Activated CD8-positive, alpha-beta T cell treated with anti-CD3 and anti-CD28 coated beads, Interleukin-2, amount 10 ng/mL, durations not matched to agents 7 days and 5 days (primary cell): Measurements from ENCODE around the gene HIVEP1. TPM values are rescaled to one million over a fixed set of nuclear protein-coding genes. Genes with fewer than 3 reads are reported as not detected.
"Not testable (repeated sequence)": the region's sequence is repeated elsewhere in the genome, so short reads cannot be mapped to it uniquely, and the experiment has no call there.

Source experiments
- ATAC-seq: fragments of 150-1000 bp; cut with Tn5 transposase; one replicate; pipeline ENCODE4 v1.10.0; 2021; ENCODE audit warnings: moderate library complexity
- CTCF ChIA-PET: fragments of 350-600 bp; sonication (Branson Sonifier 250); formaldehyde crosslinking; loops from one replicate; lab custom pipeline; 2021; ENCODE audit warnings: antibody characterized with exemption; lab: Charles Lee
- POLR2A ChIA-PET: fragments of 350-600 bp; sonication (Branson Sonifier 250); formaldehyde crosslinking; loops from one replicate; lab custom pipeline; 2021; ENCODE audit warnings: antibody characterized with exemption; lab: Charles Lee
- DNase-seq: peaks from one replicate; pipeline ENCODE4 v3.0.0-alpha.2; 2020
- H3K27ac Mint-ChIP-seq: one replicate; pipeline ENCODE4 v1.8.0; 2021; ENCODE audit warnings: mild to moderate bottlenecking, mixed read lengths
- H3K27me3 Mint-ChIP-seq: one replicate; pipeline ENCODE4 v1.8.0; 2021; ENCODE audit warnings: low read depth, mixed read lengths
- H3K36me3 Mint-ChIP-seq: one replicate; pipeline ENCODE4 v1.8.0; 2021; ENCODE audit warnings: low read depth, mixed read lengths
- H3K4me1 Mint-ChIP-seq: one replicate; pipeline ENCODE4 v1.8.0; 2021; ENCODE audit warnings: low read depth, mixed read lengths
- H3K4me3 Mint-ChIP-seq: one replicate; pipeline ENCODE4 v1.8.0; 2021; ENCODE audit warnings: mild to moderate bottlenecking, mixed read lengths
- H3K9me3 Mint-ChIP-seq: one replicate; pipeline ENCODE4 v1.8.0; 2022; ENCODE audit warnings: mixed read lengths; ENCODE audit not compliant: insufficient read depth
- total RNA-seq, 2 experiments: library from RNA; stranded (reverse); gene quantifications; one replicate each; pipeline ENCODE4 v1.2.3, GENCODE V29; 2021

HIVEP1 gene
- total RNA-seq, 2 experiments from 2014 or later: 21.2 to 21.4 TPM

DNA sequence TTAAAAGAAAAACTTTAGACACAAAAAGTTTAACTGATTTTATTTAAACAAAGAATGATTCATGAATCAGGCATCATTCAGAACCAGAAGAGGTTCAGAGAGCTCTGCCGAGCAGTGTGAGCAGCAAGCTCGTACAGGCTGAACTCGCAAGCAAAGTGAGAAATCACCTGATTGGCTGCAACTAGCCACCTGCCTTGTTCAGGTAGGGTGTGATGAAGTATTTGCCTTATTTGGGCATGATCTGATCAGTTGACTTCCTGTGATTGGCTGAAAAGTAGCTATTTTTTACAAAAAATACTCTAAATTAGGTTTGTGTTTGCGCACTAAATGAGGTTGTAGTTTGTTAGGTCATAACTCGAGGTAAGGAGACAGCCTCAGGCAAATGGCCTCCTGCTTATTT, 80.7 kb downstream of the HIVEP1 start:
- Mint-ChIP-seq H3K4me1 (peaks cover 7% of the 10 kb centered on the region), H3K9me3 (no peaks in the 10 kb centered on the region), H3K36me3 (peaks cover 21% of the 10 kb centered on the region), H3K27me3 (no peaks in the 10 kb centered on the region), H3K27ac (no peak overlapping the region), H3K4me3 (no peak overlapping the region)
- CTCF ChIA-PET: interaction anchor here (1.1 to 1.3 kb wide), 2 partner anchors 17 to 437 kb away, joined by 3 read pairs; no protein-coding TSS in a partner anchor
- ATAC-seq (no peak), DNase-seq (no peak)
- POLR2A ChIA-PET: no interaction called here

DNA sequence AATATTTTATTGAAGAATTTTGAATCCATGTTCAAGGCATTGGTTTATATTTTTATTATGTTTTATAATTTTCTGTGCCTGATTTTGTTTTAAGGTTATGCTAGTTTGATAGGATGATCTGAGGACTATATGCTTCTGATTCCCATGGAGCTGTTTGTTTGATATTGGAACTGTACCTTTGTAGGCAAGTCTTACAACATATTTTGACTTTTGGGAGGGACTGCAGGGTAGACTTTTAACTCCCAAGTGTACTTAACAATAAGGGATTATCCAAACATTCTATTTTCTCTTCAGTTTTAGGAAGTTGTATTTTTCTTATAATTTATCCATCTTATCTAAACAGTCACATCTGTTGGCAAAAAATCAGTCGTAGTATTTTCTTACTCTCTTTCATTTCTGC, 82.6 kb downstream of the HIVEP1 start:
- DNase-seq (no peak), ATAC-seq (no peak)
- Mint-ChIP-seq H3K27me3 (no peaks in the 10 kb centered on the region), H3K4me3 (no peak overlapping the region), H3K27ac (no peak overlapping the region), H3K36me3 (peaks cover 18% of the 10 kb centered on the region), H3K9me3 (no peaks in the 10 kb centered on the region), H3K4me1 (peaks cover 8% of the 10 kb centered on the region)
- ChIA-PET POLR2A (interaction anchor here (0.6 kb wide), 1 partner anchor 15 kb away, joined by 3 read pairs; no protein-coding TSS in a partner anchor), CTCF (no interaction called here)

DNA sequence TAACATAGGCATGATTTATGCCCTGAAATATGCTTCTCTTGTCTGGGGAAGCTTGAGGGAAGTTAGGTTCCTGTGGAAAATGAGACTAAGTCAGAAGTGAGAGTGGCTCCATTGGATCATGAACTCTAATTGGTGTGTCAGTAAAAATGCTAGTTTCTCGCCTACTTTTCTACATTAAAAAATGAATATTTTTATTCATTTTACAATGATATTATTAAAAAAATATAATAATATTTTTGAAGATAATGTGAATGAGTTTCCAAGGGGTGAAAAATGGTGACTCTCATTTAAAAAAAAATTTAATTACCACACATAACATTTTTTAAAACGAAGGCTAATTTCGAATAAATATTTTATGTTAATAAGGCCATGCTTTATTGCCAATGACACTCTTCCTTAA, 84.2 kb downstream of the HIVEP1 start:
- Mint-ChIP-seq H3K4me1 (peaks cover 8% of the 10 kb centered on the region), H3K36me3 (peaks cover 15% of the 10 kb centered on the region), H3K27me3 (no peaks in the 10 kb centered on the region), H3K4me3 (no peak overlapping the region), H3K9me3 (no peaks in the 10 kb centered on the region), H3K27ac (no peak overlapping the region)
- ChIA-PET CTCF (no interaction called here), POLR2A (no interaction called here)
- no peak for ATAC-seq
- no peak for DNase-seq

DNA sequence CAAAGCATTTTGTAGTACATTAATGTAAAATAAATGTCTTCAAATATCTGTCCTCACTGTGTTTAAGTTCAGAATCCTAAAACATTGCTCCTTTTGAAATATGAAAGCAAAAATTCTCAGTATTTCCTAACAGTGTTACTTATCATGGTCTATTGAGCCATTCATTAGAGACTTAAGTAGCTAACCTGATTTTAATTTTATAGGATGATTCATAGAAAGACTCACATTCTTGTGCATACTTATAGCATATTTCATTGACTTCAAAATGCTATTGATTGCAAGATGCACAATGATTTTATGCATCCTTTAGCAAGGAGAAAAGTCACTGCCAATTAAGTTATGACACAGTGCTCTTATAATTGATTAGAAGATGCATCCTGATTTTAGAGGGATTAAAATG, 85.7 kb downstream of the HIVEP1 start:
- H3K36me3 Mint-ChIP-seq: peaks cover 14% of the 10 kb centered on the region
- H3K9me3 Mint-ChIP-seq: no peaks in the 10 kb centered on the region
- H3K27me3 Mint-ChIP-seq: no peaks in the 10 kb centered on the region
- no peak for DNase-seq
- CTCF ChIA-PET: interaction anchor here (1.0 to 1.1 kb wide), 2 partner anchors 83 to 151 kb away, joined by 3 read pairs; no protein-coding TSS in a partner anchor
- ATAC-seq: no peak
- no peak overlapping the region for H3K27ac Mint-ChIP-seq
- POLR2A ChIA-PET: no interaction called here
- H3K4me3 Mint-ChIP-seq: no peak overlapping the region
- H3K4me1 Mint-ChIP-seq: peaks cover 19% of the 10 kb centered on the region

DNA sequence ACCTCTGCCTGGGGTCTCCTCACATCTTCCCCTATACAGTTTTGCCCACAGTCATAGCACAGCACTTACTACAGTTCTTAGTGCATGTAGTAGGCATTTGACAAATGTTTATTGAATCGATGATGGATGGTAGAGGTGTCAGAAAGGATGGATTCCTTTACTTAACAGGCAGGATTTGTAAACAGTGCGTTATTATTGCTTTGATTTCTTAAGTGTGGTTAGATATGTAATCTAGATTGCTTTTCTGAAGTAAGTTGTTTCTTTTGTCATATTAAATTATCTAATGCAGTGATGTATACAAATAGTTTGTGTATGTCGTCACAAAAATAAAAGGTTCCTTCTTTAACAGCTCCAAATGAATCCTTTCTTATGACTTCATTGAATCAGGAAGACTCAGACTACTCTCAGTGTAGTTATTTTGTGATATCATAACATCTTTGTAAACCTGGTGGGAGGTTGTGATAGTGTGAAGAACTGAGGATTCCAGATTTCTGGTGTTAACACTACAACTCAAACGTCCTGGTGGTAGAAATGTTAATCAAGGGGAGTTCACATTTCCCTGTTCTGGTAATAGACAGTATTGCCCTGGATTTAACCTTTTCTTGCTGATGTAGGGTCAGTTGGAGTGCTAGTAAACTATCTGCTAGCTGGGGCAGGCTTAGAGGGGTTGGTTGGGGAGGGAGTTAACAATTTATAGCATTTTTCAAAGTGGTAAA, 87.7 kb downstream of the HIVEP1 start:
- ChIA-PET CTCF (no interaction called here), POLR2A (no interaction called here)
- ATAC-seq (no peak), DNase-seq (no peak)
- Mint-ChIP-seq H3K4me1 (peaks cover 20% of the 10 kb centered on the region), H3K9me3 (no peaks in the 10 kb centered on the region), H3K27me3 (no peaks in the 10 kb centered on the region), H3K4me3 (no peak overlapping the region), H3K36me3 (peaks cover 13% of the 10 kb centered on the region), H3K27ac (no peak overlapping the region)

DNA sequence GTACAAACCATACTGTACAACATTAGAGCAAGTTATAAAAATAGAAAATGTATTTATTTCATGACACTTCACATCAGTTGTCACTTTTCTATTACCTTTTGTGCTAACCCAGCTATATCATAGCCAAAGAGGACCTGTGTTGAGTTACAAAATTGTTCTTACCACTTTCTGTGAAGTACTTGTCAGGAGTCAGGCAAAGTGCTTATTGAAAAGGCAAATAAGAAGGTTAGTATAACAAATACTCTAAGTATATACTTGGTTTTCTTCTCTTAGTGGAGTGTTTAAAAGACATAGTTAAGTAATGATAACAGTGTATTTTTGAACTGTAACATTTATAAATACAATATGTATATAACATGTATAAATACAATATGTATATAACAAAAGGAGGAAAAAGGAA, 88.9 kb downstream of the HIVEP1 start:
- no peak overlapping the region for H3K4me3 Mint-ChIP-seq
- CTCF ChIA-PET: interaction anchor here (0.6 kb wide), 1 partner anchor 11 kb away, joined by 3 read pairs; no protein-coding TSS in a partner anchor
- peaks cover 16% of the 10 kb centered on the region for H3K4me1 Mint-ChIP-seq
- H3K9me3 Mint-ChIP-seq: no peaks in the 10 kb centered on the region
- H3K36me3 Mint-ChIP-seq: peaks cover 10% of the 10 kb centered on the region
- ATAC-seq (no peak), DNase-seq (no peak)
- POLR2A ChIA-PET: no interaction called here
- no peaks in the 10 kb centered on the region for H3K27me3 Mint-ChIP-seq
- no peak overlapping the region for H3K27ac Mint-ChIP-seq

DNA sequence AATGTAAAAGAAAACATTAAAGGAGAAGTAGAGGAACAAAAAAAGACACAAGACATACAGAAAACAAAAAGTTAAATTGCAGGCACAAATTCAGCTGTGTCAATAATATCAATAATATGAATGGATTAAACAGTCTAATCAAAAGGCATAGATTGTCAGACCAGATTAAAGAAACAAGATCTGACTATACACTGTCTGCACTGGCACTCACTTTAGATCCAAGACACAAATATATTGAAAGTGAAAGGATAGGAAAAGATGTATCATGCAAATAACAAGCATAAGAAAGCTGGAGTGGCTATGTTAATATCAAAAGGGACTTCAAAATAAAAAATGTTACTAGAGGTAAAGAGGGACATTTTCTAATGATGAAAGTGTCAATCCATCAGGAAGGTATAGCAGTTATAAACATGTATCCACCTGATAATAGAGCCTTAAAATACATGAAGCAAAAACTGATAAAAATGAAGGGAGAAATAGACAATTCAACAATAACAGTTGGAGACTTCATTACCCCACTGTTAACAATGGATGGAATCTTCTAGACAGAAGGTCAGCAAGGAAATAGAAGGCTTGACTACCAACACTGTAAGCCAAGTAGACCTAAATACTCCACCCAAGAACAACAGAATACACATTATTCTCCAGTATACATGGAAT, 89.7 kb downstream of the HIVEP1 start:
- DNase-seq: no peak
- Mint-ChIP-seq H3K4me1 (peaks cover 16% of the 10 kb centered on the region), H3K27ac (no peak overlapping the region), H3K4me3 (no peak overlapping the region), H3K9me3 (no peaks in the 10 kb centered on the region), H3K27me3 (no peaks in the 10 kb centered on the region), H3K36me3 (peaks cover 12% of the 10 kb centered on the region)
- ChIA-PET POLR2A (interaction anchor here (1.3 kb wide), 1 partner anchor 17 kb away, joined by 4 read pairs; no protein-coding TSS in a partner anchor), CTCF (interaction anchor here (1.0 kb wide), 1 partner anchor 28 kb away, joined by 3 read pairs; no protein-coding TSS in a partner anchor)
- no peak for ATAC-seq

DNA sequence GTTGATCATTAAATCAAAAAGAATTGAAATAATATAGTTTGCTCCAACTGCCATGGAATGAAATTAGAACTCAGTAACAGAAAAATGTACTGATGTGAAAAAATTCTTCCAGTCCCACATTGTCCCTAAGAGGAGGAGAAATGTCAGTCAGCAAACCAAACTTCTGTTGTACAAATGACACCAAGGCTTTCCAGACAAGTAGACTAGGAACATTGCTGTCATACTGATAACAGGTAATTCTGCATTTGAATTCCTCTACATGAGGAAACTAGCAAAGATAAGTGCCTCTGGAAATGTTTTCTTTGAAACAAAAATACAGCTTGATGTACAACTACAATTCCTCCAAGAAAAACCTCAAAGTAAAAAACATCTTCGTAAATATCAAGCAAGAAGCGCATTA, 90.2 kb downstream of the HIVEP1 start:
- H3K27me3 Mint-ChIP-seq: no peaks in the 10 kb centered on the region
- H3K4me3 Mint-ChIP-seq: no peak overlapping the region
- CTCF ChIA-PET: interaction anchor here (0.5 to 1.0 kb wide), 2 partner anchors 29 to 188 kb away, joined by 3 read pairs; partner anchors contain the start of gene EDN1
- H3K4me1 Mint-ChIP-seq: peaks cover 16% of the 10 kb centered on the region
- ATAC-seq (no peak), DNase-seq (no peak)
- no peak overlapping the region for H3K27ac Mint-ChIP-seq
- no peaks in the 10 kb centered on the region for H3K9me3 Mint-ChIP-seq
- H3K36me3 Mint-ChIP-seq: peaks cover 16% of the 10 kb centered on the region
- POLR2A ChIA-PET: interaction anchor here (0.9 to 1.3 kb wide), 2 partner anchors 17 to 131 kb away, joined by 3 to 4 read pairs; no protein-coding TSS in a partner anchor

DNA sequence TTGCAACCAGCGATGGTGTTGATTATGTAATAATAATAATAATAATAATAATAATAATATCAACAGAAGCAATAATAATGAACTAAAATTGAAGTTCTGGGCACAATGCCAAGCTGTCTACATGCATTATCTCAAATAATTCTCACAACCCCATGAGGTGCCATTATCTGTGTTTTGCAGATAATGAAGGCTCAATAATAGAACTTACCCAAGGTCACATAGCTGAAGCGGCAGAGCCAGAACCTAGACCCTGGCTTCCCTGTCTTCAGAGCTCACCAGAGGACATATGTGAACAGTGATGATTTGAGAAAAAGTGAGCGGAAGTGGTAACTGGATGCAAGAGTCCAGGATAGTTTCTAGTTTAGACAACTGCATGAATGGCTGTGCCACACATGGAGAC, 91.0 kb downstream of the HIVEP1 start:
- ChIA-PET CTCF (no interaction called here), POLR2A (interaction anchor here (0.9 kb wide), 1 partner anchor 130 kb away, joined by 3 read pairs; no protein-coding TSS in a partner anchor)
- Mint-ChIP-seq H3K4me3 (no peak overlapping the region), H3K36me3 (peaks cover 24% of the 10 kb centered on the region), H3K27ac (no peak overlapping the region), H3K4me1 (peaks cover 13% of the 10 kb centered on the region), H3K9me3 (no peaks in the 10 kb centered on the region), H3K27me3 (no peaks in the 10 kb centered on the region)
- no peak for ATAC-seq
- no peak for DNase-seq

DNA sequence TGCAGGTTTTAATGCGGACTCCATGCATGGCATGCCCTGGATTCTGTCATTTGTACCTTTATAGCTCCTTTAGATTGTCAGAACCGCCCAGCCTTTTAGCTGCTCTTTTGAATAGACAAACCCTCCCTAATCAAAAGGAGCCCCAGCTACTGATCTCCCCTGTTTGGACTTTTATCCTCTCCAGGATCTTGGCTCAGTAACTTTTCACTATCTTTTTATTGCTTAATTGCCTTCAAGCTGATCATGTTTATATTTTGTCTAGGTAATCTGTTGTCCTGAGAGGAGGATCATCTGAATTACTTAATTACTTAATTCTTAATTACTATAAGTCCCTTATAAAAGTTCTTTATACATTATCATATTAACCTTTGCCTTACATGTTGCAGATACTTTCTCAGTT, 93.2 kb downstream of the HIVEP1 start:
- Mint-ChIP-seq H3K27ac (no peak overlapping the region), H3K4me1 (peaks cover 25% of the 10 kb centered on the region), H3K4me3 (no peak overlapping the region), H3K36me3 (peaks cover 33% of the 10 kb centered on the region), H3K9me3 (no peaks in the 10 kb centered on the region), H3K27me3 (no peaks in the 10 kb centered on the region)
- DNase-seq (no peak), ATAC-seq (no peak)
- POLR2A ChIA-PET: no interaction called here
- CTCF ChIA-PET: no interaction called here

DNA sequence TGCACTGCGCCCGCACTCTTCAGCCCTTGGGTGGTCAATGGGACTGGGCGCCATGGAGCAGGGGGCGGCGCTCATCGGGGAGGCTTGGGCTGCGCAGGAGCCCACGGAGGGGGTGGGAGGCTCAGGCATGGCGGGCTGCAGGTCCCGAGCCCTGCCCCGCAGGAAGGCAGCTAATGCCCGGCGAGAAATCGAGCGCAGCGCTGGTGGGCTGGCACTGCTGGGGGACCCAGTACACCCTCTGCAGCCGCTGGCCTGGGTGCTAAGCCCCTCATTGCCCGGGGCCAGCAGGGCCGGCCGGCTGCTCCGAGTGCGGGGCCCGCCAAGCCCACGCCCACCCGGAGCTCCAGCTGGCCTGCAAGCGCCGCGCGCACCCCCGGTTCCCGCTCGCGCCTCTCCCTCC, 96.3 kb downstream of the HIVEP1 start:
- peaks cover 38% of the 10 kb centered on the region for H3K36me3 Mint-ChIP-seq
- CTCF ChIA-PET: interaction anchor here (1.2 kb wide), 1 partner anchor 33 kb away, joined by 3 read pairs; no protein-coding TSS in a partner anchor
- peaks cover 33% of the 10 kb centered on the region for H3K4me1 Mint-ChIP-seq
- POLR2A ChIA-PET, H3K4me3 Mint-ChIP-seq, H3K9me3 Mint-ChIP-seq, ATAC-seq, H3K27me3 Mint-ChIP-seq, DNase-seq, H3K27ac Mint-ChIP-seq: not testable (repeated sequence)
